ENCODE data around the gene RBMS3.

DNA sequence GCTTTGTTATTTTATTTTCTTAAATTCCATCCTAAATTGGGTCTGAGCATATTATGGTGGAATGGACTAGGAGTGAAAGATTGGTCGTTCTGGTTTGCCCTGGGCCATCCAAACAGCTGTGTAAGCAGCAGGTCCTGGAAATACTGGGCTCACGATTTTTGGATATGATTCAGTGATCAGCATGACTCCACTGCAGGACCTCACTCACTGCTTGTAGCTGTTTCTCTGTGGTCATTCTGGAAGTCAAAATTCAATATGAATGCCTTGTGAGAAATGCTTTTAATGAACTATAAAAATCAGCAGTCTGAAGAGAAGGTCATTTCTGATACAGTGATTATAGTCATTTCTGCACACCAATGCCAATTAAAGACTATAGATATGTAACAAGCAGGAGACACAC lies 185.0 kb downstream of the RBMS3 start:
- TF ChIP-seq, protein P1, sequence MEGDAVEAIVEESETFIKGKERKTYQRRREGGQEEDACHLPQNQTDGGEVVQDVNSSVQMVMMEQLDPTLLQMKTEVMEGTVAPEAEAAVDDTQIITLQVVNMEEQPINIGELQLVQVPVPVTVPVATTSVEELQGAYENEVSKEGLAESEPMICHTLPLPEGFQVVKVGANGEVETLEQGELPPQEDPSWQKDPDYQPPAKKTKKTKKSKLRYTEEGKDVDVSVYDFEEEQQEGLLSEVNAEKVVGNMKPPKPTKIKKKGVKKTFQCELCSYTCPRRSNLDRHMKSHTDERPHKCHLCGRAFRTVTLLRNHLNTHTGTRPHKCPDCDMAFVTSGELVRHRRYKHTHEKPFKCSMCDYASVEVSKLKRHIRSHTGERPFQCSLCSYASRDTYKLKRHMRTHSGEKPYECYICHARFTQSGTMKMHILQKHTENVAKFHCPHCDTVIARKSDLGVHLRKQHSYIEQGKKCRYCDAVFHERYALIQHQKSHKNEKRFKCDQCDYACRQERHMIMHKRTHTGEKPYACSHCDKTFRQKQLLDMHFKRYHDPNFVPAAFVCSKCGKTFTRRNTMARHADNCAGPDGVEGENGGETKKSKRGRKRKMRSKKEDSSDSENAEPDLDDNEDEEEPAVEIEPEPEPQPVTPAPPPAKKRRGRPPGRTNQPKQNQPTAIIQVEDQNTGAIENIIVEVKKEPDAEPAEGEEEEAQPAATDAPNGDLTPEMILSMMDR (IDR thresholded peaks at IDR 0.05): no peak
- TF ChIP-seq POLR2A (IDR thresholded peaks at IDR 0.05) (no peak), EP300 (IDR thresholded peaks at IDR 0.05) (no peak)
